NCI-H2107 (cell line): ENCODE measurements around the gene BARX1.
A peak's percentile ranks its signal among the peaks of the same experiment; 100 is the strongest.

Source experiments
- DNase-seq: peaks from one replicate; lab custom pipeline; 2025; lab: John Stamatoyannopoulos, UW

Gene BARX1

GRCh38 chr9:93917121-93917853, 37.9 kb downstream of the BARX1 start:
- no peak for DNase-seq

GRCh38 chr9:93916358-93916757, 38.8 kb downstream of the BARX1 start:
- no peak for DNase-seq

- DNase-seq = peak; percentile 19
These were observed 43.2 kb downstream of the BARX1 start for GRCh38 chr9:93911801-93912554.

- no peak for DNase-seq
These were observed 43.9 kb downstream of the BARX1 start for GRCh38 chr9:93911136-93911745.

- DNase-seq = no peak
These were observed 44.6 kb downstream of the BARX1 start for GRCh38 chr9:93910598-93910997.

GRCh38 chr9:93910196-93910595, 45.0 kb downstream of the BARX1 start:
- no peak for DNase-seq

GRCh38 chr9:93909242-93909616, 45.9 kb downstream of the BARX1 start:
- DNase-seq = no peak

GRCh38 chr9:93908591-93909241, 46.4 kb downstream of the BARX1 start:
- DNase-seq = peak; percentile 36

- DNase-seq = no peak
These were observed 47.5 kb downstream of the BARX1 start for GRCh38 chr9:93907551-93908199.

- no peak for DNase-seq
These were observed 48.8 kb downstream of the BARX1 start for GRCh38 chr9:93906195-93906880.

GRCh38 chr9:93905473-93906133, 49.6 kb downstream of the BARX1 start:
- no peak for DNase-seq

GRCh38 chr9:93904649-93905472, 50.3 kb downstream of the BARX1 start:
- DNase-seq = no peak

- no peak for DNase-seq
These were observed 51.1 kb downstream of the BARX1 start for GRCh38 chr9:93903886-93904648.

GRCh38 chr9:93902780-93903655, 52.1 kb downstream of the BARX1 start:
- DNase-seq = no peak

GRCh38 chr9:93902051-93902779, 52.9 kb downstream of the BARX1 start:
- DNase-seq = no peak
